GM18858 (cell line): ENCODE measurements around the gene SLC12A5.
"Not testable (repeated sequence)": the region's sequence is repeated elsewhere in the genome, so short reads cannot be mapped to it uniquely, and the experiment has no call there.

ENCODE experiments used
- ATAC-seq: cut with Tn5 transposase; IDR thresholded peaks from one replicate; pipeline ENCODE4 v1.9.1; 2021; ENCODE audit not compliant: unreplicated experiment

Gene SLC12A5

DNA sequence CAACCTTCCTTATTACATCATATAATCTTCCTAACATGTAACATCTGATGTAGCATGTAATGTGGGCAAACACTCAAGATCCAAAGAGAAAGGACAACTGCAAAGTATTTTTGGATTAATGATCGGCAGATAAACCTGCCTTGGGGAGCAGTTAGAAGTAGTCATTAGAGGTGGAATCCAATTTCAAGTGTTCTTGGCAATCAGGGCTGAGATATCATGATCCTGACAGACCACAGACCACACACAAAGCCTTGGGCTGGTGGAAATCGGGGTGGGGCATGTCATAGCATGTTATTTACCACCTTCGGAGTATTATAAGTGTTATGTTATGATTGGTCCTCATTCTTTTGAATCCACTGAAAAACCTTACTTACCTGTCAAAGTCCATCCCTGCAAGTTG lies 44.4 kb downstream of the SLC12A5 start:
- no peak for ATAC-seq

DNA sequence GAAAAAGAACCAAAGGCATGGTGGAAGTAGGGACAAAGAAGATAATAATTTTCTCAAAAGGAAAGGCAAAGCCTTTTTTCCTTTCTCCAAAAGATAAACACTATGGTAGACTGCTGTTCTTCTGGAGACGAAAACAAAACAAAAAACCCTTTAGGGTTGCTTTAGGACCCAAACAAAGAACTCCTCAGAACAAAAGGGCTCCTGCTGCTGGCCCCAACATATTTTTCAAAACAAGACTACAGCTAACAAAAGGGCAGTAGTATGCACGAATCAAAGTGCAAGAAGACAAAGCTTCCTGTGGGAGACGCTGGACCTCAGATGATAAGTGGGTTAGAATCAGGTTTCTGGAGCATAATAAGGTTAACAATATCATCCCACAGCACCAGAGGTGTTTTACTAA lies 45.0 kb downstream of the SLC12A5 start:
- no peak for ATAC-seq

DNA sequence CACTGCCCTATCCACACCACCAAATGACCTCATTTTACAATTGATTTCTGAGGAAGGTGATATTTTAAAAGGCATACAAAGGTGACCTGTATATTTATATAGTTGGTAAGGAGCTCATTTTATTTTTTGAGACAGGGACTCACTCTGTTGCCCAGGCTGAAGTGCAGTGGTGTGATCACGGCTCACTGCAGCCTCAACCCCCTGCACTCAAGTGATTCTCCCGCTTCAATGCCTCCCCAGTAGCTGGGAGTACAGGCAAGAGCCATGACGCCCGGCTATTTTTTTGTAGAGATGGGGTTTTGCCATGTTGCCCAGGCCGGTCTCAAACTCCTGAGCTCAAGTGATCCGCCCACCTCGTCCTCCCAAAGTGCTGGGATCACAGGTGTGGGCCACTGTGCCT lies 47.8 kb downstream of the SLC12A5 start:
- no peak for ATAC-seq

DNA sequence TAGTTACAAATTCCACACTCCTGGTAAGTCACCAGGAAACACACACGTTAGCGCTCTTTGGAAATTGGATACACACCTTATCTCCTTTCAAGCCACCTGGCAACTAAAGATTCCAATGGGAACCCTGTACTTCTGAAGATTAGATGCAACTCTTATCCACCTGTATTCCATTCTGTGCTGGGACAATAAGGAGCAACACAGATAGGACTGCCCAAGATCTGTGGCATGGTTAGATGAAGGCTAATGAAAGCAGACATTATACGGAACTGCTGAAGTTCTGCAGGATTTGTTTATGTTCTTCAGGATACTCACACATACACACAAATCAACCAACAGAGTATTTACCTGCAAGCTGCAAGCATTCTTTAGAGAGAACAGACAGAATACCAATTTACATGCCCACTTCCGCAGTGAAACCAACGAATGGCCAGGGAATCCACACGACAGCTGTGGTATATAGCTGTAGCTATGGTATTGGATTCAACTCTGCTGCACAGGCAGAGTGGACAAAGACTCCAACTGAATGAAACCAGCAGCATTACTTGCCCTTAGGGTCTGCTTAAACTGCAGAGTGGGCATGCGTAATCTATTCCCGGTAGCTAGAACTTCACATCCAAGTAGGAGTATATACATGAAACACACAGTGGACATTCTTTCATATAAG lies 48.8 kb downstream of the SLC12A5 start:
- no peak for ATAC-seq

- ATAC-seq: no peak
Observed at GRCh38 chr20:46078954-46079353, 49.9 kb downstream of the SLC12A5 start.

DNA sequence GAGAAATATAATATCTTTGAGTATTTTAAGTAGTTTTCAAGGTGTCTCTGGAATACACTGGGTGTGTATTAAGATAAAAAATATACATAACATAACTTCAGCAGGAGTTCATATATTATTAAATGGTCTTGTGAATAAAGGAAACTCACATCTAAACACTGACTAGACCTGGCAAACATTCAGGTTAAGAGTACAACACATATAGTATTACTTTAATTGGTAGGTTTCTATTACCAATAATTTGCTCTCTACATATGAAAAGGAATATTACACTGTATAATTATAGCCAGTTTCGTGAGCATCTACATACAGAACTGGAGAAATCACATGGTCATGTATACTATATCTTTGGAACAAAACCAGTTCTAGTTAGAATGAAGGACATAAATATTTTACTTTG lies 52.1 kb downstream of the SLC12A5 start:
- ATAC-seq: no peak

DNA sequence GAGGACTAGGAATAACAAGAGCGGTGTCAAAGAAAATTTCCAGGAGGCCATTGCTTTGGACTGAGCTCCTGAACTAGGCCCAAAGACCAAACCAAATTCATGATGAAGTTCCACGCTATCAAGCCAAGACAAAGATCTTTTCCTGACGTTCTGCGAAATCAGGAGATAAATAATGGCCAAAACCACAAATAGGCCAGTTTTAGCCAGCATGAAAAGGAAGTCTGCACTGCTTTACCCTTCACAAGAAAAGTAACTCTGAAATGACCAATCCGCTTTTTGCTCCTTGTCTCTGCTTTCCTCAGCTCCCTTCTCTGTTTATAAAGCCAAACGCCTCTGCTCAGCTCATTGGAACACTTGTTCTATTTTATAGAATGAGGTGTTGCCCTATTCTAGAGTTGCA lies 54.1 kb downstream of the SLC12A5 start:
- no peak for ATAC-seq

GRCh38 chr20:46083531-46084061 lies 54.6 kb downstream of the SLC12A5 start:
- no peak for ATAC-seq

- ATAC-seq: no peak
Observed at GRCh38 chr20:46084805-46085178, 55.8 kb downstream of the SLC12A5 start.

- ATAC-seq: no peak
Observed at GRCh38 chr20:46085179-46085851, 56.3 kb downstream of the SLC12A5 start.

- no peak for ATAC-seq
Observed at GRCh38 chr20:46087161-46087560, 58.1 kb downstream of the SLC12A5 start.

- ATAC-seq: no peak
Observed at GRCh38 chr20:46088409-46089166, 59.6 kb downstream of the SLC12A5 start.

DNA sequence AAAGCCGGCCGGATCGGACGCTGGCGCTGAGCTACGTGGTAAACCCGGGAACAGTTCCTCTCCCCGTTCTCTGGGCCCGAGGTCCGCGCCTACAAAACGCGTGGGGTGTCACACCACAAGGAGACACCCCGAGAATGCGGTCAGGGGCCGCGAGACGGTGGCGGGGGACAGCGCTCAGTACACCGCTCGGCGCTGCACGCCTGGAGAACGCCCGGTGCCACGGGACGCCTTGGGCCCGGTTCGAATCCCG lies 60.1 kb downstream of the SLC12A5 start:
- ATAC-seq: peak; percentile 12

- ATAC-seq: peak; percentile 52
Observed at GRCh38 chr20:46089417-46090388, 60.7 kb downstream of the SLC12A5 start, which contains the start of gene NCOA5. Gene NCOA5 (minus strand): TSS chr20:46089962. CDS start chr20:46079424, 10,538 bp downstream.

DNA sequence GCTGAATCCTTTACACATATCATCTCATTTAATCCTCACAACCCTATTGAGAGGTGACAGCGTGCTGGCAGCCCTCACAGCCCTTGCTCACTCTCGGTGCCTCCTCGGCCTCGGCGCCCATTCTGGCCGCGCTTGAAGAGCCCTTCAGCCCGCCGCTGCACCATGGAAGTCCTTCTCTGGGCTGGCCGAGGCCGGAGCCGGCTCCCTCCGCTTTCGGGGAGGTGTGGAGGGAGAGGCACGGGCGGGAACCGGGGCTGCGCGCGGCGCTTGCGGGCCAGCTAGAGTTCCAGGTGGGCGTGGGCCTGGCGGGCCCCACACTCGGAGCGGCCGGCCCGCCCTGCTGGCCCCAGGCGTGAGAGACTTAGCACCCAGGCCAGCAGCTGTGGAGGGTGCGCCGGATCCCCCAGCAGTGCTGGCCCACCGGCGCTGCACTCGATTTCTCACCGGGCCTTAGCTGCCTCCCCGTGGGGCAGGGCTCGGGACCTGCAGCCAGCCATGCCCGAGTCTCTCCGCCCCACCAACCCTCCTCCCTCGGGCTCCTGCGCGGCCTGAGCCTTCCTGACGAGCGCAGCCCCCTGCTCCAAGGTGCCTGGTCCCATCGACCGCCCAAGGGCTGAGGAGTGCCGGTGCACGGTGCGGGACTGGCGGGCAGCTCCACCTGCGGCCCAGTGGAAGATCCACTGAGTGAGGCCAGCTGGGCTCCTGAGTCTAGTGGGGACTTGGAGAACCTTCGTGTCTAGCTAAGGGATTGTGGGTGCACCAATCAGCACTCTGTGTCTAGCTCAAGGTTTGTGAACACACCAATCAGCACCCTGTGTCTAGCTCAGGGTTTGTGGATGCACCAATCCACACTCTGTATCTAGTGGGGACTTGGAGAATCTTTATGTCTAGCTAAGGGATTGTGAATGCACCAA lies 62.9 kb downstream of the SLC12A5 start:
- ATAC-seq: not testable (repeated sequence)

GRCh38 chr20:46093531-46093930 lies 64.5 kb downstream of the SLC12A5 start:
- ATAC-seq: no peak

DNA sequence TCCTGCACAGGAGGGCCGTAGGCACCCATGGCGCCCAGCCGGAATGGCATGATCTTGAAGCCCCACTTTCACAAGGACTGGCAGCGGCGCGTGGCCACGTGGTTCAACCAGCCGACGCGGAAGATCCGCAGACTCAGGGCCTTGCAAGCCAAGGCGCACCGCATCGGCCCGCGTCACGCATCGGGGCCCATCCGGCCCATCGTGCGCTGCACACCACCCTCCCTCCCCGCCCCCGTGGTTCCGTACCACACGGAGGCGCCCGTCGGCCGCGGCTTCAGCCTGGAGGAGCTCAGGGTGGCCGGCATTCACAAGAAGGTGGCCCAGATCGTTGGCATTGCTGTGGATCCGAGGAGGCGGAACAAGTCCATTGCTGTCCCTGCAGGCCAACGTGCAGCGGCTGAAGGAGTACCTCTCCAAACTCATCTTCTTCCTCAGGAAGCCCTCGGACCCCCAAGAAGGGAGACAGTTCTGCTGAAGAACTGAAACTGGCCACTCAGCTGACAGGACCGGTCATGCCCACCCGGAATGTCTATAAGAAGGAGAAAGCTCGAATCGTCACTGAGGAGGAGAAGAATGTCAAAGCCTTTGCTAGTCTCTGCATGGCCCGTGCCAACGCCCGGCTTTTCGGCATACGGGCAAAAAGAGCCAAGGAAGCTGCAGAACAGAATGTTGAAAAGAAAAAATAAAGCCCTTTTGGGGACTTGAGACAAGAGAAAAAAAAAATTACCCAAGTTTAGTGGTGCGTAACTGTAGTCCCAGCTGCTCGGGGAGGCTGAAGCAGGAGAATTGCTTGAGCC lies 70.7 kb downstream of the SLC12A5 start:
- no peak for ATAC-seq

DNA sequence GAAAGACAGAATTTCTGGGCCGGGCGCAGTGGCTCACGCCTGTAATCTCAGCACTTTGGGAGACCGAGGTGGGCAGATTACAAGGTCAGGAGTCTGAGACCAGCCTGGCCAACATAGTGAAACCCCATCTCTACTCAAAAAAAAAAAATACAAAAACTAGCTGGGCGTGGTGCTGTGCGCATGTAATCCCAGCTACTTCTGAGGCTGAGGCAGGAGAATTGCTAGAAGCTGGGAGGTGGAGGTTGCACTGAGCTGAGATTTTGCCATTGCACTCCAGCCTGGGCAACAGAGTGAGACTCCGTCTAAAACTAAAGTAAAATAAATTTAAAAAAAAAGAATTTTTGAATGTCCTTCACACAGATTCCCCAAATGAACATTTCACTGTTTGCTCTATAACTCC lies 71.4 kb downstream of the SLC12A5 start:
- ATAC-seq: not testable (repeated sequence)

DNA sequence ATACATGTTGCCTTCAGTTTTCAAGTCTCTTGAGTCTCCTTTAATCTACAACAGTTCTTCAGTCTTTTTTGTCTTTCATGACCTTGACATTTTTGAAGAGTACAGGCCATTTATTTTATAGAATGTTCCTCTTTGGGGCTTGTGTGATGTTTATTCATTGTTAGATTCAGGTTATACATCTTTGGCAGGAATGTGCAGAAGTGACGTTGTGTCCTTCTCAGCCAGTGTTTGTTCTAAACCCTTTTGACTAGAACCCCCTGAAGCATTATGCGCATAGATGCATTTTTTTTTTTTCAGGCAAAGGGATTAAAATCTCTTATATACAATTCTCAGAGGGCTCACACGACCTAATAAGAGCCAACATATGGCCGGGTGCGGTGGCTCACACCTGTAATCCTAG lies 72.0 kb downstream of the SLC12A5 start:
- ATAC-seq: no peak
